ENCODE results near the gene PLEKHA8.

GRCh38 chr7:29995652-29996051 lies 32.6 kb upstream of the PLEKHA8 start:
- TF ChIP-seq POLR2A (IDR thresholded peaks at IDR 0.05) (no peak), CTCF (IDR thresholded peaks at IDR 0.05) (no peak)
